Measurements from ENCODE around the gene NXNL2.

NXNL2 gene

DNA sequence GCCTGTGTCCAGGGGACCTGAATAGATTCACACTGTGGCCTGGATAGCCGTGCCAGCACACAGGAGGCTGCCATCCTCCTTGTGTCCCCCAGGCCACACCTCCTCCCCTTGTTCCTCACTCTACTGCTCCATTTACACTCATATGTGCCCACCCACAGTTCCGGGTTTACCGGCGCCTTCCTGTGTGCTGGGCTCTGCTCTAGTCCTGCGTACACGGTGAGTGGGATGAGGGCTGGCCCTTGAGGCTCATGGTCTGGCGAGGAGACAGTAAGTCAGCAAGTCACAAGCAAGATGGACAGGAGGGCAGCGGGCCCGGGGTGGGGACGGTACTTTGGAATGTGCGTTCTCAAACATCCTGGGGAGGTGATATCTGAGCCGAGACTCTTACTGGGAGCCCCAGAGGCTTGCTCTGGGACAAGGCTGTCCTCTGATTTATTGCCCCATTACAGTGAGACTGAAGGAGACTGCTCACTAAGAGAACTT lies 32.4 kb upstream of the NXNL2 start:
- Histone ChIP-seq H3K9me3 (replicated peaks; ENCODE audit: insufficient read depth, low read length) (no peaks in the 10 kb centered on the region), H3K79me2 (ENCODE audit: low read length) (no peaks in the 10 kb centered on the region), H3K27ac (ENCODE audit: low read length) (no peak overlapping the region), H3K27me3 (replicated peaks; ENCODE audit: insufficient read depth, low read length) (no peaks in the 10 kb centered on the region), H3K36me3 (replicated peaks; ENCODE audit: insufficient read depth, low read length) (no peaks in the 10 kb centered on the region), H3K4me2 (ENCODE audit: low read depth, low read length) (no peak overlapping the region), H3K4me3 (ENCODE audit: low read length) (no peak overlapping the region), H3F3A (ENCODE audit: insufficient read depth, low read length) (no peaks in the 10 kb centered on the region), H3K4me1 (ENCODE audit: low read length) (no peaks in the 10 kb centered on the region), H3K9ac (ENCODE audit: low read length) (no peak overlapping the region), H2AFZ (ENCODE audit: low read length) (no peak overlapping the region), H3K9me2 (replicated peaks; ENCODE audit: insufficient read depth, low read length) (no peaks in the 10 kb centered on the region), H4K20me1 (ENCODE audit: insufficient read depth, low read length) (no peaks in the 10 kb centered on the region)
- no peak for TF ChIP-seq EZH2 (optimal IDR thresholded peaks at IDR 0.05; ENCODE audit: low read depth, low read length)
- no peak for TF ChIP-seq EZH2phosphoT487 (IDR thresholded peaks at IDR 0.05; ENCODE audit: low read length)
- TF ChIP-seq, protein P1, sequence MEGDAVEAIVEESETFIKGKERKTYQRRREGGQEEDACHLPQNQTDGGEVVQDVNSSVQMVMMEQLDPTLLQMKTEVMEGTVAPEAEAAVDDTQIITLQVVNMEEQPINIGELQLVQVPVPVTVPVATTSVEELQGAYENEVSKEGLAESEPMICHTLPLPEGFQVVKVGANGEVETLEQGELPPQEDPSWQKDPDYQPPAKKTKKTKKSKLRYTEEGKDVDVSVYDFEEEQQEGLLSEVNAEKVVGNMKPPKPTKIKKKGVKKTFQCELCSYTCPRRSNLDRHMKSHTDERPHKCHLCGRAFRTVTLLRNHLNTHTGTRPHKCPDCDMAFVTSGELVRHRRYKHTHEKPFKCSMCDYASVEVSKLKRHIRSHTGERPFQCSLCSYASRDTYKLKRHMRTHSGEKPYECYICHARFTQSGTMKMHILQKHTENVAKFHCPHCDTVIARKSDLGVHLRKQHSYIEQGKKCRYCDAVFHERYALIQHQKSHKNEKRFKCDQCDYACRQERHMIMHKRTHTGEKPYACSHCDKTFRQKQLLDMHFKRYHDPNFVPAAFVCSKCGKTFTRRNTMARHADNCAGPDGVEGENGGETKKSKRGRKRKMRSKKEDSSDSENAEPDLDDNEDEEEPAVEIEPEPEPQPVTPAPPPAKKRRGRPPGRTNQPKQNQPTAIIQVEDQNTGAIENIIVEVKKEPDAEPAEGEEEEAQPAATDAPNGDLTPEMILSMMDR (IDR thresholded peaks at IDR 0.05; ENCODE audit: low read length) = no peak
- no peak for DNase-seq

DNA sequence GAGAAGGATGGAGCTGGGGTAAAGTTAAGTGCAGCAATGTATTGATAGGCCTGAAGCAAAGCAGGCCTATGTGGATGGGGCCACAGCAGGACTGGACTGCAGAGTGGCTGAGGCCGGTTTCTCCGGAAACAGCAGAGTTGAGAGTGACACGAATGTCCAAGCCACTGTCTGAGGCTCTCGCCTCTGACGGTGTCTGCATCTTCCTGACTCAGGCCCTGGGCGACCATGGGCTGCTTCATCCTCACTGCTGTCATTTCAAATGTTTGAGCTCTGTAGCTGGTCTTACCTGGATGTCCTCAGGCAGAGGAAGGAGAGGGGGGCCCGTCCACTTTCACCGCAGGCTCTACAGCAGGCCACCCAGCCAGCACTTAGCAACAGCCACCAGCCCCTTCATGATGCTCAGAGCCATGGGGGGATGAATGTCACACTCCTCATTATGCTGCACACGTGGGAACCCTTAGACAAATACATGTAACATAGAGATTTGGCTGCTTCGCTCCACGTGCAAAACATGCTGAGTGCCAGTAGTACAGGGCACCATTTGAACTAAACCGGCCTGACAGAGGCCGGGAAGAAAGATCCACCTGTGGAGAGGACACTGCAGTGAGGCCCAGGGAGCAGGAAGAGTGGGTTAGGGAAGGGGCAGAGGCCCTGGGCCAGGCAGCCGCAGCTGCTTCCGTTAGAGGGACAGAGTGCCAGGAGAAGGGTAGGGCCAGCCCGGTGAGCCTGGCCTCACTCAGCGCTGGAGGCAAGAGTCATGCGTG lies 31.7 kb upstream of the NXNL2 start:
- H3K27me3 ChIP-seq (replicated peaks; ENCODE audit: insufficient read depth, low read length) = no peaks in the 10 kb centered on the region
- H3K9ac ChIP-seq (ENCODE audit: low read length) = no peak overlapping the region
- H3K4me2 ChIP-seq (ENCODE audit: low read depth, low read length) = no peak overlapping the region
- no peak overlapping the region for H2AFZ ChIP-seq (ENCODE audit: low read length)
- TF ChIP-seq EZH2 (optimal IDR thresholded peaks at IDR 0.05; ENCODE audit: low read depth, low read length) (no peak), EZH2phosphoT487 (IDR thresholded peaks at IDR 0.05; ENCODE audit: low read length) (no peak)
- no peaks in the 10 kb centered on the region for H3K9me3 ChIP-seq (replicated peaks; ENCODE audit: insufficient read depth, low read length)
- no peaks in the 10 kb centered on the region for H3K36me3 ChIP-seq (replicated peaks; ENCODE audit: insufficient read depth, low read length)
- DNase-seq = no peak
- H3F3A ChIP-seq (ENCODE audit: insufficient read depth, low read length) = no peaks in the 10 kb centered on the region
- no peak overlapping the region for H3K27ac ChIP-seq (ENCODE audit: low read length)
- H3K9me2 ChIP-seq (replicated peaks; ENCODE audit: insufficient read depth, low read length) = no peaks in the 10 kb centered on the region
- no peak overlapping the region for H3K4me3 ChIP-seq (ENCODE audit: low read length)
- H4K20me1 ChIP-seq (ENCODE audit: insufficient read depth, low read length) = no peaks in the 10 kb centered on the region
- no peaks in the 10 kb centered on the region for H3K4me1 ChIP-seq (ENCODE audit: low read length)
- no peaks in the 10 kb centered on the region for H3K79me2 ChIP-seq (ENCODE audit: low read length)

DNA sequence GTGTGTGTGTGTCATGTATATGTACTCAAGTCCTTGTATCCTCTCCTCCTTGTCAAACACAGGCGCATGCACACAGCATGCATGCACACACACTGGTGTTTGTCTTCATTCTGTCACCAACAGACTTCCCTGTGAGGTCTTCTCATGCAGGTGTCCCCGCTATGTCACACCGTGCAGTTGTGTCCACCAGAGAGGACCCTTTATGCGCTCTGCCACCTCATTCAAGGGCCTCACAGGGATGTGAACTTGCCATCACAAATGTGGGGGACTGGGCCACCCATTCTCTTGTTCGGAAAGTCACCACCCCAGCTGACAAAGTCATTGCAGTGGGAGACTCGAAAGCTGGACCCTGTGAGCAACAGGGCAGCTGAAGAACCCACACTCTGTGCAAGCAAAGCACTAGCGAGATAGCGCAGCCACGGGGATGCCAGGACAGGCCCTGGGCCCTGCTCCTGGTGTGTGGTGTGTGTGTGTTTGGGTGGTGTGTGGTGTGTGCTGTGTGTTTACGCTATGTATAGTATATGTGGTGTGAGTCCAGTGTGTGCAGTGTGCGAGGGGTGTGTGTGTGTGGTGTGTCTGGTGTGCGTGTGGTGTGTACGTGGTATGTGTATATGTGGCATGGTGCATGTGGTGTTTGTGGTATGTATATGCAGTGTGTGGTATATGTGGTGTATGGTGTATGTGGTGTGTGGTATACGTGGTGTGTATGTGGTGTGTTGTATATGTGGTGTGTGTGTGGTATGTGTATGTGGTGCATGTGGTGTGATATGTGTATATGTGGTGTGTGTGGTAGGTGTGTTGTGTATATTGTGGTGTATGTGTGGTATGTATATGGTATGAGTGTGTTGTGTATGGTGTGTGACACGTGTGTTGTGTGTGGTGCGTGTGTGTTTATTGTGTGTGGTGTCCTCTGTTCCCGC lies 30.9 kb upstream of the NXNL2 start:
- no peak overlapping the region for H3K4me3 ChIP-seq (ENCODE audit: low read length)
- no peaks in the 10 kb centered on the region for H3F3A ChIP-seq (ENCODE audit: insufficient read depth, low read length)
- DNase-seq = no peak
- H3K27me3 ChIP-seq (replicated peaks; ENCODE audit: insufficient read depth, low read length) = no peaks in the 10 kb centered on the region
- H3K79me2 ChIP-seq (ENCODE audit: low read length) = no peaks in the 10 kb centered on the region
- H3K36me3 ChIP-seq (replicated peaks; ENCODE audit: insufficient read depth, low read length) = no peaks in the 10 kb centered on the region
- no peaks in the 10 kb centered on the region for H3K9me2 ChIP-seq (replicated peaks; ENCODE audit: insufficient read depth, low read length)
- TF ChIP-seq EZH2 (optimal IDR thresholded peaks at IDR 0.05; ENCODE audit: low read depth, low read length) = no peak
- TF ChIP-seq, protein P1 (IDR thresholded peaks at IDR 0.05; ENCODE audit: low read length) = no peak
- no peak for TF ChIP-seq EZH2phosphoT487 (IDR thresholded peaks at IDR 0.05; ENCODE audit: low read length)
- no peak overlapping the region for H2AFZ ChIP-seq (ENCODE audit: low read length)
- H3K4me1 ChIP-seq (ENCODE audit: low read length) = no peaks in the 10 kb centered on the region
- H3K27ac ChIP-seq (ENCODE audit: low read length) = no peak overlapping the region
- H3K9ac ChIP-seq (ENCODE audit: low read length) = no peak overlapping the region
- no peaks in the 10 kb centered on the region for H3K9me3 ChIP-seq (replicated peaks; ENCODE audit: insufficient read depth, low read length)
- no peaks in the 10 kb centered on the region for H4K20me1 ChIP-seq (ENCODE audit: insufficient read depth, low read length)
- H3K4me2 ChIP-seq (ENCODE audit: low read depth, low read length) = no peak overlapping the region

All from MM.1S (cell line).